BJ (cell line): ENCODE measurements around the gene FBXO39. TPM values are rescaled to one million over a fixed set of nuclear protein-coding genes. Genes with fewer than 3 reads are reported as not detected.
"Not testable (repeated sequence)": the region's sequence is repeated elsewhere in the genome, so short reads cannot be mapped to it uniquely, and the experiment has no call there.

ENCODE experiments used
- CTCF ChIA-PET: fragments of 350-600 bp; formaldehyde crosslinking; extraction: SDS; loops from one replicate; lab custom pipeline; 2021; ENCODE audit warnings: antibody characterized with exemption, inconsistent platforms; lab: Yijun Ruan, JAX
- POLR2A ChIA-PET: fragments of 300-600 bp; sonication (Branson Sonifier 250); formaldehyde crosslinking; extraction: SDS; loops from one replicate; lab custom pipeline; 2021; ENCODE audit warnings: antibody characterized with exemption; lab: Charles Lee
- DNase-seq: peaks from one replicate; pipeline ENCODE4 v3.0.0-alpha.2; 2011; ENCODE audit warnings: low read depth
- H3K27me3 ChIP-seq: 2 replicates; pipeline ENCODE4 v1.6.0; 2011; ENCODE audit warnings: low read length; ENCODE audit not compliant: control insufficient read depth, insufficient read depth
- H3K36me3 ChIP-seq: 2 replicates; pipeline ENCODE4 v1.5.1; 2011; ENCODE audit warnings: low read length; ENCODE audit not compliant: control insufficient read depth, insufficient read depth
- H3K4me3 ChIP-seq: 2 replicates; pipeline ENCODE4 v1.5.1; 2011; ENCODE audit warnings: low read depth, mild to moderate bottlenecking, control low read depth, low read length
- polyA minus RNA-seq: library from RNA; depleted of rRNA, polyadenylated mRNA; stranded (reverse); fragments of >200 nt; gene quantifications from 2 replicates; pipeline ENCODE4 v1.2.3, GENCODE V29; 2011; rRNA and poly(A)+ RNA removed
- polyA plus RNA-seq: library from polyadenylated mRNA; depleted of rRNA; stranded (reverse); fragments of >200 nt; gene quantifications from 2 replicates; pipeline ENCODE4 v1.2.3, GENCODE V29; 2011; rRNA removed
- TF ChIP-seq, protein P1 (sequence below): IDR thresholded peaks from 2 replicates; pipeline ENCODE4 v1.5.1; 2011; ENCODE audit warnings: low read depth, mild to moderate bottlenecking, control low read depth, inconsistent platforms, low read length, moderate library complexity; ENCODE audit not compliant: insufficient read depth

The FBXO39 gene
- polyA plus RNA-seq (0.04 and 0.07 TPM in 2 replicates), polyA minus RNA-seq (not detected in 2 replicates)

DNA sequence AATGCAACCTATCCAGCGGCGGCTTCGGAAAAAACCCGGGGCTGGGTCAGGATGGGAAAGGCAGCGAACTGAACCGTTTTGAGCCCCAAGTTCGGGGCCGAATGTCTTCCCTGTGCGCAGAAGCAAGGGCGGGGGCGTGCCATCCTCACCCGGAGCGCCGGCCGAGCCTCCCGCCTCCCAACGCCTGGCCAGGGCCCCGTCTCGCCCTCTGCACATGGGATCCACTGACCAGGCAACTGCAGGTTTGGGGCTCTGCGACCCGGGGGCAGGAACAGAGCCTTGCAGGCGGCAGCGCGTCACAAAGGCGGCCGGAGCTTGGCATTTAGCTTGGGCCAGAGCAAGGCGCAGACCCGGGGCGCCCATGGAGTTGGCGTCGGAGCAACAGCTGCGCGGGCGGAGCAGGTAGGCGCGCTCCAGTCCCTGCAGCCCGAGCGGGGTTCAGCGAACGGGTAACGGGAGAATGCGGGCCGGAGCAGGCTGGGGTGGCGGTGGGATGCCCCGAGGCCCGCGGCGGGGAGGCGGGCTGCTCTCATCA is at the start of gene FBXO39:
TSS of gene FBXO39 (plus strand) at position 345 of the 535 bp plus-strand sequence. CDS start 3,654 bp downstream, outside the sequence.
- no peak for DNase-seq
- Histone ChIP-seq H3K4me3 (0 out of 2 replicates have a peak within 1 kb of the TSS, but pooled peaks have one; percentile 4), H3K27me3 (peaks cover 11% of the 10 kb centered on the region), H3K36me3 (peaks cover 4% of the 10 kb centered on the region)
- CTCF ChIA-PET, result interaction anchor here (0.7 to 1.9 kb wide), 2 partner anchors 8 to 57 kb away, joined by 3 to 5 read pairs; no protein-coding TSS in a partner anchor
- TF ChIP-seq, protein P1, sequence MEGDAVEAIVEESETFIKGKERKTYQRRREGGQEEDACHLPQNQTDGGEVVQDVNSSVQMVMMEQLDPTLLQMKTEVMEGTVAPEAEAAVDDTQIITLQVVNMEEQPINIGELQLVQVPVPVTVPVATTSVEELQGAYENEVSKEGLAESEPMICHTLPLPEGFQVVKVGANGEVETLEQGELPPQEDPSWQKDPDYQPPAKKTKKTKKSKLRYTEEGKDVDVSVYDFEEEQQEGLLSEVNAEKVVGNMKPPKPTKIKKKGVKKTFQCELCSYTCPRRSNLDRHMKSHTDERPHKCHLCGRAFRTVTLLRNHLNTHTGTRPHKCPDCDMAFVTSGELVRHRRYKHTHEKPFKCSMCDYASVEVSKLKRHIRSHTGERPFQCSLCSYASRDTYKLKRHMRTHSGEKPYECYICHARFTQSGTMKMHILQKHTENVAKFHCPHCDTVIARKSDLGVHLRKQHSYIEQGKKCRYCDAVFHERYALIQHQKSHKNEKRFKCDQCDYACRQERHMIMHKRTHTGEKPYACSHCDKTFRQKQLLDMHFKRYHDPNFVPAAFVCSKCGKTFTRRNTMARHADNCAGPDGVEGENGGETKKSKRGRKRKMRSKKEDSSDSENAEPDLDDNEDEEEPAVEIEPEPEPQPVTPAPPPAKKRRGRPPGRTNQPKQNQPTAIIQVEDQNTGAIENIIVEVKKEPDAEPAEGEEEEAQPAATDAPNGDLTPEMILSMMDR, result no peak
- POLR2A ChIA-PET, result no interaction called here

DNA sequence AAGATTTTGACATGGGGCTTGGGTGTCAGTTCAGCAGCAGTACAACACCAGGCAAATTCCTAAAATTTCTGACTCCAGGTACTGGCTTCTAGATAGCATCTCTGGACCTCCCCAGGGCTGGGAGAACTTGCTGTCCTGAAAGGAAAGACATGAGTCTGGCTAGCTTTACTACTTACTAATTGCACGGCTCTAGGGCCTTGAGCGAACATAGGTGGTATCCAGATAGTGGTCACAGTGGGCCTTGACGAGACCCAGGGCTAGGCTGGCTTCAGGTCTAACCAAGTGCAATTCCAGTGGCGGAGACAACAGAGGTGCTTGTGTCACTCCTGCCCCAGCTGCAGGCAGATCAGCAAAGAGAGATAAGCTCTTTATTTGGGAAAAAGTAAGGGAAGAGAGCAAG is 46.5 kb upstream of the FBXO39 start:
- no peak for DNase-seq
- H3K36me3 ChIP-seq, result no peaks in the 10 kb centered on the region
- TF ChIP-seq, protein P1, result no peak
- ChIA-PET CTCF (no interaction called here), POLR2A (no interaction called here)
- no peak overlapping the region for H3K4me3 ChIP-seq
- H3K27me3 ChIP-seq, result peaks cover 2% of the 10 kb centered on the region; the same call in 1 of the 2 replicates

DNA sequence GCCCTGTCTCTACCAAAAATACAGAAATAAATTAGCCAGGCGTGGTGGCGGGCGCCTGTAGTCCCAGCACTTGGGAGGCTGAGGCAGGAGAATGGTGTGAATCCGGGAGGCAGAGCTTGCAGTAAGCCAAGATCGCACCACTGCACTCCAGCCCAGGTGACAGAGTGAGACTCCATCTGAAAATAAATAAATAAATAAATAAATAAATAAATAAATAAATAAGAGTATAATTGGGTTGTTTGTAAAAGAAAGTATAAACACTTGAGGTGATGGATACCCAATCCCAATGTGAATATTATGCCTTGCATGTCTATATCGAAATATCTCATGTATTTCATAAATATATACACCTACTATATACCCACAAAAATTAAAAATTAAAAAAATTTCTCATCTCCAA is 29.4 kb upstream of the FBXO39 start:
- H3K4me3 ChIP-seq, CTCF ChIA-PET, H3K36me3 ChIP-seq, POLR2A ChIA-PET, DNase-seq, H3K27me3 ChIP-seq: not testable (repeated sequence)

DNA sequence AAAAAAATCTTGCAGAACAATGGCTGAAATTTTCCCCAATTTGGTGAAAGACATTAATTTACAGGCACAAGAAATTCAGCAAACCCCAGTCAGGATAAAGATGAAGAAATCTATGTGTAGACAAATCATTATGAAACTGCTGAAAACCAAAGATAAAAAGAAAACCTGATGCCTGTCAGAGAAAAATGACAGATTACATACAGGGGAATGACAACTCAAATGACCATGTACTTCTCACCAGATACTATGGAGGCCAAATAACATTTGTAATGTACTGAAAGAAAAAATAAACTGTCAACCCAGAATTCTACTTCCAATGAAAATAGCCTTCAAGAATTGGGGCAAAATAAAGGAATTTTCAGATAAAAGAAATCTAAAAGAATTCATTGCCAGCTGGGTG is 27.4 kb upstream of the FBXO39 start:
- H3K4me3 ChIP-seq, result no peak overlapping the region
- CTCF ChIA-PET, result no interaction called here

DNA sequence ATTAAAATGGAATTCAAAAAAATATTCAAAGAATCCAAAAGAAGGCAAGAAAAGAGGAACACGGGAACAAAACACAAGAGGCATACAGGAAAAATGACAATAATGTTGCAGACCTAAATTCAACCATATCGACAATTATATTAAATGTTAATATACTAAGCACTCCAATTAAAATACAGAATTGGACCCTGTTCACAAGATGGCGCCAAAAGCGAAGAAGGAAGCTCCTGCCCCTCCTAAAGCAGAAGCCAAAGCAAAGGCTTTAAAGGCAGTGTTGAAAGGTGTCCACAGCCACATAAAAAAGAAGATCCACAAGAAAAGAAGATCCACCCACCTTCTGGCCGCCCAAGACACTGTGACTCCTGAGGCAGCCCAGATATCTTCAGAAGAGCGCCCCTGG is 26.5 kb upstream of the FBXO39 start:
- Histone ChIP-seq H3K36me3 (no peaks in the 10 kb centered on the region), H3K4me3 (no peak overlapping the region), H3K27me3 (peaks cover 2% of the 10 kb centered on the region; the same call in 1 of the 2 replicates)
- TF ChIP-seq, protein P1, result no peak
- ChIA-PET POLR2A (no interaction called here), CTCF (interaction anchor here (1.2 to 1.7 kb wide), 5 partner anchors 9 to 145 kb away, joined by 3 to 6 read pairs (median 3); no protein-coding TSS in a partner anchor)
- no peak for DNase-seq

More for the DNA sequence above, 27.4 kb upstream of the FBXO39 start:
- POLR2A ChIA-PET, result no interaction called here
- H3K27me3 ChIP-seq, result peaks cover 2% of the 10 kb centered on the region; the same call in 1 of the 2 replicates
- TF ChIP-seq, protein P1, result no peak
- no peaks in the 10 kb centered on the region for H3K36me3 ChIP-seq
- DNase-seq, result no peak
